Measurements from ENCODE around the gene RCCD1. TPM values are rescaled to one million over a fixed set of nuclear protein-coding genes. Genes with fewer than 3 reads are reported as not detected.

RCCD1 gene
- total and polyA plus RNA-seq, 2 of the 8 experiments (the other 6 are each of a cell fraction or from before 2014, with no cell fraction given): 9.9 to 18.8 TPM

DNA sequence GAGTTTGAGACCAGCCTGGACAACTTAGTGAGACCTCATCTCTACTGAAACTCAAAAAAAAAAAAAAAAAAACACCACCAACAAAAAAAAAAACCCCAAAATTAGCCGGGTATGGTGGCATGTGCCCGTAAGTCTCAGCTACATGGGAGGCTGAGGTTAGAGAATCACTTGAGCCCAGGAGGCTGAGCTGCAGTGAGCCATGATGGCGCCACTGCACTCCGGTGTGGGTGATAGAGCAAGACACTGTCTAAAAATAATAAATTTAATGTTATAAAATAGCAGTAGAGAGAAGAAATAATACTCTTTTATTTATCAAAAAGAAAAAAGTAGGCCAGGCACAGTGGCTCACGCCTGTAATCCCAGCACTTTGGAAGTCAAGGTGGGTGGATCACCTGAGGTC is 17.4 kb downstream of the RCCD1 start:
- CTCF ChIA-PET (ENCODE audit: partially characterized antibody): interaction anchor here (0.7 to 1.2 kb wide), 3 partner anchors 12 to 55 kb away, joined by 3 to 4 read pairs (median 3); no protein-coding TSS in a partner anchor
- peaks cover 42 to 88% (median 74%) of the 10 kb centered on the region in 4 experiments for H3K36me3 ChIP-seq (ENCODE audit: control insufficient read depth in 2 of 4, insufficient read depth in 4 of 4, low read length in 3 of 4)
- TF ChIP-seq, protein P1, sequence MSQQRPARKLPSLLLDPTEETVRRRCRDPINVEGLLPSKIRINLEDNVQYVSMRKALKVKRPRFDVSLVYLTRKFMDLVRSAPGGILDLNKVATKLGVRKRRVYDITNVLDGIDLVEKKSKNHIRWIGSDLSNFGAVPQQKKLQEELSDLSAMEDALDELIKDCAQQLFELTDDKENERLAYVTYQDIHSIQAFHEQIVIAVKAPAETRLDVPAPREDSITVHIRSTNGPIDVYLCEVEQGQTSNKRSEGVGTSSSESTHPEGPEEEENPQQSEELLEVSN (IDR thresholded peaks at IDR 0.05): no peak
- TF ChIP-seq SIX5 (IDR thresholded peaks at IDR 0.05; ENCODE audit: low read depth, low read length) (no peak), SRF (IDR thresholded peaks at IDR 0.05; ENCODE audit: low read depth, low read length) (no peak), BRCA1 (IDR thresholded peaks at IDR 0.05; ENCODE audit: low read depth, low read length) (no peak), HDAC6 (IDR thresholded peaks at IDR 0.05; ENCODE audit: low read depth, low read length) (no peak), TEAD4 (IDR thresholded peaks at IDR 0.05; ENCODE audit: low read depth, low read length) (no peak), CHD2 (IDR thresholded peaks at IDR 0.05; ENCODE audit: low read length) (no peak), JUND (IDR thresholded peaks at IDR 0.05; ENCODE audit: low read length) (no peak), CTBP2 (IDR thresholded peaks at IDR 0.05; ENCODE audit: borderline replicate concordance, insufficient read depth, insufficient read length, low read length) (no peak), TAF1 (IDR thresholded peaks at IDR 0.05; ENCODE audit: low read depth, low read length) (no peak), MAFK (IDR thresholded peaks at IDR 0.05; ENCODE audit: low read depth, low read length) (no peak)
- TF ChIP-seq, protein P2, sequence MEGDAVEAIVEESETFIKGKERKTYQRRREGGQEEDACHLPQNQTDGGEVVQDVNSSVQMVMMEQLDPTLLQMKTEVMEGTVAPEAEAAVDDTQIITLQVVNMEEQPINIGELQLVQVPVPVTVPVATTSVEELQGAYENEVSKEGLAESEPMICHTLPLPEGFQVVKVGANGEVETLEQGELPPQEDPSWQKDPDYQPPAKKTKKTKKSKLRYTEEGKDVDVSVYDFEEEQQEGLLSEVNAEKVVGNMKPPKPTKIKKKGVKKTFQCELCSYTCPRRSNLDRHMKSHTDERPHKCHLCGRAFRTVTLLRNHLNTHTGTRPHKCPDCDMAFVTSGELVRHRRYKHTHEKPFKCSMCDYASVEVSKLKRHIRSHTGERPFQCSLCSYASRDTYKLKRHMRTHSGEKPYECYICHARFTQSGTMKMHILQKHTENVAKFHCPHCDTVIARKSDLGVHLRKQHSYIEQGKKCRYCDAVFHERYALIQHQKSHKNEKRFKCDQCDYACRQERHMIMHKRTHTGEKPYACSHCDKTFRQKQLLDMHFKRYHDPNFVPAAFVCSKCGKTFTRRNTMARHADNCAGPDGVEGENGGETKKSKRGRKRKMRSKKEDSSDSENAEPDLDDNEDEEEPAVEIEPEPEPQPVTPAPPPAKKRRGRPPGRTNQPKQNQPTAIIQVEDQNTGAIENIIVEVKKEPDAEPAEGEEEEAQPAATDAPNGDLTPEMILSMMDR (IDR thresholded peaks at IDR 0.05; ENCODE audit: control extremely low read depth in 1 of 3, insufficient read depth in 1 of 3, low read depth in 1 of 3, low read length in 3 of 3): no peak

More for the DNA sequence above, 17.4 kb downstream of the RCCD1 start:
- no peaks in the 10 kb centered on the region for H3K9me3 ChIP-seq (ENCODE audit: insufficient read depth in 2 of 2, low read depth in 1 of 2, low read length in 1 of 2)
- H3K4me3 ChIP-seq (ENCODE audit: extremely low read depth in 1 of 4, insufficient read depth in 2 of 4, low read depth in 3 of 4, low read length in 4 of 4): no peak overlapping the region
- H3K79me2 ChIP-seq (ENCODE audit: control insufficient read depth in 1 of 2, insufficient read depth in 2 of 2, low read length in 2 of 2): no peaks in the 10 kb centered on the region
- H4K5ac ChIP-seq (ENCODE audit: insufficient read length, low read depth, low read length): no peak overlapping the region
- no peak overlapping the region for H2BK20ac ChIP-seq (ENCODE audit: low read length)
- no peak overlapping the region for H3K14ac ChIP-seq (ENCODE audit: insufficient read length)
- H2BK120ac ChIP-seq (replicated peaks; ENCODE audit: low read depth, low read length): no peak overlapping the region
- no peak overlapping the region for H3K4ac ChIP-seq (replicated peaks; ENCODE audit: insufficient read length, low read depth, low read length)
- DNase-seq (ENCODE audit: low read depth in 1 of 2, low spot score in 2 of 2) (no peak), FAIRE-seq (no peak)
- H3K79me1 ChIP-seq (ENCODE audit: low read depth, low read length): no peaks in the 10 kb centered on the region
- no peak overlapping the region for H4K8ac ChIP-seq (ENCODE audit: extremely low read depth, insufficient read depth, low read length)
- H2BK5ac ChIP-seq (ENCODE audit: low read depth, low read length): no peak overlapping the region
- H3K27me3 ChIP-seq (replicated peaks in 1 of 4; ENCODE audit: control insufficient read depth in 3 of 4, extremely low read depth in 1 of 4, insufficient read depth in 3 of 4, low read length in 3 of 4): no peaks in the 10 kb centered on the region
- POLR2A ChIA-PET (ENCODE audit: partially characterized antibody): interaction anchor here (1.6 kb wide), 1 partner anchor 11 kb away, joined by 3 read pairs; no protein-coding TSS in a partner anchor
- H2AK5ac ChIP-seq (ENCODE audit: low read depth, low read length): no peak overlapping the region
- no peak overlapping the region for H3K27ac ChIP-seq (ENCODE audit: low read depth, low read length)
- H3K23me2 ChIP-seq (ENCODE audit: low read depth, low read length): no peaks in the 10 kb centered on the region
- H3K9ac ChIP-seq (replicated peaks in 1 of 4; ENCODE audit: extremely low read depth in 1 of 4, low read depth in 3 of 4, low read length in 3 of 4): no peak overlapping the region
- H3K4me1 ChIP-seq (replicated peaks in 1 of 4; ENCODE audit: control insufficient read depth in 3 of 4, insufficient read depth in 4 of 4, low read length in 3 of 4): no peaks in the 10 kb centered on the region
- H3K18ac ChIP-seq (ENCODE audit: extremely low read depth, low read length): no peak overlapping the region
- no peak overlapping the region for H2AFZ ChIP-seq (ENCODE audit: low read length)
- H3K23ac ChIP-seq (ENCODE audit: insufficient read length): no peak overlapping the region
- no peak overlapping the region for H2BK12ac ChIP-seq (ENCODE audit: low read depth, low read length)
- H4K20me1 ChIP-seq (replicated peaks in 1 of 2; ENCODE audit: control insufficient read depth in 1 of 2, insufficient read depth in 2 of 2, low read length in 2 of 2): peaks cover 3 to 8% of the 10 kb centered on the region in 2 experiments
- no peak overlapping the region for H3K4me2 ChIP-seq (ENCODE audit: insufficient read depth in 1 of 2, low read depth in 2 of 2, low read length in 2 of 2)
- H4K91ac ChIP-seq (replicated peaks; ENCODE audit: insufficient read length, low read length): no peak overlapping the region
- H3K56ac ChIP-seq (replicated peaks; ENCODE audit: insufficient read length, low read depth, low read length): no peak overlapping the region
- H2BK15ac ChIP-seq (ENCODE audit: low read length): no peak overlapping the region
- WGBS, 2 experiments (ENCODE audit: extremely low coverage in 1 of 2, insufficient coverage in 1 of 2, insufficient read length in 1 of 2, insufficient replicate concordance in 2 of 2, low coverage in 1 of 2, low lambda C conversion rate in 2 of 2, missing lambda C conversion rate in 1 of 2): 91% methylated on average over 5 of the region's 5 CpGs; no CpG with 5 or more reads in 1 of the 2 experiments

All from H1 (cell line).